Thoracic aorta (tissue), 2 donors: ENCODE data around the gene EFEMP1. TPM values are rescaled to one million over a fixed set of nuclear protein-coding genes. Genes with fewer than 3 reads are reported as not detected.

ENCODE experiments used
- ATAC-seq: fragments of 150-250 bp; one replicate; pipeline ENCODE4 v1.8.0; 2017; ENCODE audit warnings: low read depth; ENCODE audit not compliant: insufficient number of reproducible peaks, low FRiP score
- DNase-seq: peaks from one replicate; pipeline ENCODE4 v3.0.0-alpha.2; 2020; ENCODE audit warnings: low spot score
- H3K27ac ChIP-seq, 2 donors: fragments of 200-600 bp; sonication (generic); 1 replicate in 1 of 2; 2 replicates in 1 of 2; pipeline ENCODE4 v1.5.1; 2016; ENCODE audit warnings: mild to moderate bottlenecking in 2 of 2, moderate library complexity in 2 of 2
- H3K27me3 ChIP-seq: fragments of 200-600 bp; sonication (generic); replicated peaks from 2 replicates; pipeline ENCODE4 v1.6.0; 2016; ENCODE audit warnings: mild to moderate bottlenecking; ENCODE audit not compliant: insufficient read depth
- H3K36me3 ChIP-seq: fragments of 200-600 bp; sonication (generic); one replicate; pipeline ENCODE4 v1.5.1; 2016
- H3K4me1 ChIP-seq, 2 donors: fragments of 200-600 bp; sonication (generic); 1 replicate in 1 of 2; 2 replicates in 1 of 2; pipeline versions ENCODE4 v1.5.1 to v1.6.0; 2016; ENCODE audit warnings: low read depth in 2 of 2, mild to moderate bottlenecking in 1 of 2; ENCODE audit not compliant: control insufficient read depth in 1 of 2
- H3K4me3 ChIP-seq: fragments of 200-600 bp; sonication (generic); 2 replicates; pipeline ENCODE4 v1.5.1; 2016; ENCODE audit warnings: mild to moderate bottlenecking
- H3K9me3 ChIP-seq: fragments of 200-600 bp; sonication (generic); 2 replicates; pipeline ENCODE4 v1.5.1; 2016
- total RNA-seq, 2 donors: library from RNA; depleted of rRNA; stranded (reverse); fragments of >200 nt; gene quantifications; one replicate each; pipeline versions ENCODE4 v1.1.0 to v1.2.3, GENCODE V29; 2016
- TF ChIP-seq, protein P1 (sequence below): fragments of 200-600 bp; sonication (generic); IDR thresholded peaks from one replicate; pipeline ENCODE4 v1.5.1; 2019; ENCODE audit warnings: antibody characterized with exemption

EFEMP1 gene, protein sequence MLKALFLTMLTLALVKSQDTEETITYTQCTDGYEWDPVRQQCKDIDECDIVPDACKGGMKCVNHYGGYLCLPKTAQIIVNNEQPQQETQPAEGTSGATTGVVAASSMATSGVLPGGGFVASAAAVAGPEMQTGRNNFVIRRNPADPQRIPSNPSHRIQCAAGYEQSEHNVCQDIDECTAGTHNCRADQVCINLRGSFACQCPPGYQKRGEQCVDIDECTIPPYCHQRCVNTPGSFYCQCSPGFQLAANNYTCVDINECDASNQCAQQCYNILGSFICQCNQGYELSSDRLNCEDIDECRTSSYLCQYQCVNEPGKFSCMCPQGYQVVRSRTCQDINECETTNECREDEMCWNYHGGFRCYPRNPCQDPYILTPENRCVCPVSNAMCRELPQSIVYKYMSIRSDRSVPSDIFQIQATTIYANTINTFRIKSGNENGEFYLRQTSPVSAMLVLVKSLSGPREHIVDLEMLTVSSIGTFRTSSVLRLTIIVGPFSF
- total RNA-seq = 1,000 to 10,000 TPM; 1,782 to 2,754 TPM

GRCh38 chr2:55923091-55923981 is at the start of gene EFEMP1:
TSS of gene EFEMP1 (minus strand) at chr2:55923782. CDS start at chr2:55922440, 1,342 bp downstream.
- TF ChIP-seq, protein P1, sequence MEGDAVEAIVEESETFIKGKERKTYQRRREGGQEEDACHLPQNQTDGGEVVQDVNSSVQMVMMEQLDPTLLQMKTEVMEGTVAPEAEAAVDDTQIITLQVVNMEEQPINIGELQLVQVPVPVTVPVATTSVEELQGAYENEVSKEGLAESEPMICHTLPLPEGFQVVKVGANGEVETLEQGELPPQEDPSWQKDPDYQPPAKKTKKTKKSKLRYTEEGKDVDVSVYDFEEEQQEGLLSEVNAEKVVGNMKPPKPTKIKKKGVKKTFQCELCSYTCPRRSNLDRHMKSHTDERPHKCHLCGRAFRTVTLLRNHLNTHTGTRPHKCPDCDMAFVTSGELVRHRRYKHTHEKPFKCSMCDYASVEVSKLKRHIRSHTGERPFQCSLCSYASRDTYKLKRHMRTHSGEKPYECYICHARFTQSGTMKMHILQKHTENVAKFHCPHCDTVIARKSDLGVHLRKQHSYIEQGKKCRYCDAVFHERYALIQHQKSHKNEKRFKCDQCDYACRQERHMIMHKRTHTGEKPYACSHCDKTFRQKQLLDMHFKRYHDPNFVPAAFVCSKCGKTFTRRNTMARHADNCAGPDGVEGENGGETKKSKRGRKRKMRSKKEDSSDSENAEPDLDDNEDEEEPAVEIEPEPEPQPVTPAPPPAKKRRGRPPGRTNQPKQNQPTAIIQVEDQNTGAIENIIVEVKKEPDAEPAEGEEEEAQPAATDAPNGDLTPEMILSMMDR = no peak
- DNase-seq (peak; percentile 24), ATAC-seq (peak; percentile 82)
- no peaks in the 10 kb centered on the region for H3K27me3 ChIP-seq
- H3K4me3 ChIP-seq = peak within 1 kb of the TSS; percentile 98
- H3K36me3 ChIP-seq = no peaks in the 10 kb centered on the region
- H3K9me3 ChIP-seq = no peaks in the 10 kb centered on the region
- peak within 1 kb of the TSS; percentile 93 to 94 for H3K27ac ChIP-seq
- H3K4me1 ChIP-seq = peaks cover 13 to 41% of the 10 kb centered on the region in 2 donors

GRCh38 chr2:55970500-55970899 is 46.9 kb upstream of the EFEMP1 start:
- Histone ChIP-seq H3K9me3 (no peaks in the 10 kb centered on the region), H3K4me3 (no peak overlapping the region), H3K36me3 (no peaks in the 10 kb centered on the region), H3K27me3 (no peaks in the 10 kb centered on the region), H3K27ac (no peak overlapping the region), H3K4me1 (peaks cover 8 to 12% of the 10 kb centered on the region in 2 donors)
- DNase-seq (no peak), ATAC-seq (no peak)
- TF ChIP-seq, protein P1 = no peak

DNA sequence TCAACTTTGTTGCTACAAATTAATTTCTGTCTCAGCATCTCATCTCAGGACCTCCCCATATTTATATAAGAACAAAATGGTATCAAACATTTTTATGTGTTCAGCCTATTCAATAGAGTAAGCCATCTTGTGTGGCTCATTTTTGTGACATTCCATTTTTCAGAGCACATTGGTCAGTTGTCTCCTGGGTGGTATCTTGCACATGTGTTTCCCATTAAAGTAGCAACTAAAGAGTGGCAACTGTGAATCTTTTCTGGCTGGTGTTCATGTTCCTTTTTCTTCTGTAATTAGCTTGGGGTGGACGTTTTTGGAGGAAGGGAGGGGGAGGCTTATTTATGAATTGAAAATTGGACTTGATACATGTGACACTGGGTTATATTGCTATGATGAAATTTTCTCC is 45.4 kb upstream of the EFEMP1 start:
- TF ChIP-seq, protein P1 = no peak
- DNase-seq (no peak), ATAC-seq (no peak)
- Histone ChIP-seq H3K4me3 (no peak overlapping the region), H3K36me3 (no peaks in the 10 kb centered on the region), H3K4me1 (peaks cover 8 to 19% of the 10 kb centered on the region in 2 donors), H3K27ac (no peak overlapping the region), H3K27me3 (no peaks in the 10 kb centered on the region), H3K9me3 (no peaks in the 10 kb centered on the region)

- TF ChIP-seq, protein P1 = no peak
- DNase-seq (peak; percentile 8), ATAC-seq (peak; percentile 65)
- Histone ChIP-seq H3K27ac (peak overlapping the region in 1 of 2 donors; percentile 81), H3K4me1 (peaks cover 8 to 21% of the 10 kb centered on the region in 2 donors), H3K27me3 (no peaks in the 10 kb centered on the region), H3K9me3 (no peaks in the 10 kb centered on the region), H3K4me3 (peak overlapping the region; percentile 35), H3K36me3 (no peaks in the 10 kb centered on the region)
These were observed 43.0 kb upstream of the EFEMP1 start for GRCh38 chr2:55966401-55967118.
